GM10266 (cell line): ENCODE measurements around the gene TMEM125.

ENCODE experiments used
- DNase-seq: peaks from one replicate; pipeline ENCODE4 v3.0.0; 2012; ENCODE audit errors: extremely low spot score
- TF ChIP-seq, protein P1 (sequence below): IDR thresholded peaks from 2 replicates; pipeline ENCODE4 v1.5.1; 2012; ENCODE audit warnings: mild to moderate bottlenecking, low read depth; ENCODE audit not compliant: control insufficient read depth, insufficient read depth; ENCODE audit errors: missing control alignments

The TMEM125 gene

DNA sequence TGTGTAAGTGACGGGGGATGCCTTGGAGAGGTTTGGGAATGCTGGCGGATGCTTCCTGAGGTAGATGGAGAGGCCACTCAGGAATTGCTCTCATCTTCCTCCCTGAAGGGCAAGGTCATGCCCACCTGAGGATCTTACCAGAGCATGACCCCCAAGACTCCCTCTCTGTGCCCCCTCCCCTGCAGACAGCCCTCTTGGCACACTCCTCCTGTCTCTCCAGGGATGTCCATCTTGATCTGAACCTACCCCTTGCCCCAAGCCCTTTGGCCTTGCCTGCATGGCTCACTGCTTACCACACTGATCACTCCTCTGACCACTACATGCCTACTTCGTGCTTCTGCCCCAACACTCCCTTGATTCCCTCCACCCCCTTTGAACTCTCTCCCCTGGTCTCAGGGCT is 50.0 kb downstream of the TMEM125 start:
- no peak for DNase-seq
- TF ChIP-seq, protein P1, sequence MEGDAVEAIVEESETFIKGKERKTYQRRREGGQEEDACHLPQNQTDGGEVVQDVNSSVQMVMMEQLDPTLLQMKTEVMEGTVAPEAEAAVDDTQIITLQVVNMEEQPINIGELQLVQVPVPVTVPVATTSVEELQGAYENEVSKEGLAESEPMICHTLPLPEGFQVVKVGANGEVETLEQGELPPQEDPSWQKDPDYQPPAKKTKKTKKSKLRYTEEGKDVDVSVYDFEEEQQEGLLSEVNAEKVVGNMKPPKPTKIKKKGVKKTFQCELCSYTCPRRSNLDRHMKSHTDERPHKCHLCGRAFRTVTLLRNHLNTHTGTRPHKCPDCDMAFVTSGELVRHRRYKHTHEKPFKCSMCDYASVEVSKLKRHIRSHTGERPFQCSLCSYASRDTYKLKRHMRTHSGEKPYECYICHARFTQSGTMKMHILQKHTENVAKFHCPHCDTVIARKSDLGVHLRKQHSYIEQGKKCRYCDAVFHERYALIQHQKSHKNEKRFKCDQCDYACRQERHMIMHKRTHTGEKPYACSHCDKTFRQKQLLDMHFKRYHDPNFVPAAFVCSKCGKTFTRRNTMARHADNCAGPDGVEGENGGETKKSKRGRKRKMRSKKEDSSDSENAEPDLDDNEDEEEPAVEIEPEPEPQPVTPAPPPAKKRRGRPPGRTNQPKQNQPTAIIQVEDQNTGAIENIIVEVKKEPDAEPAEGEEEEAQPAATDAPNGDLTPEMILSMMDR = no peak

DNA sequence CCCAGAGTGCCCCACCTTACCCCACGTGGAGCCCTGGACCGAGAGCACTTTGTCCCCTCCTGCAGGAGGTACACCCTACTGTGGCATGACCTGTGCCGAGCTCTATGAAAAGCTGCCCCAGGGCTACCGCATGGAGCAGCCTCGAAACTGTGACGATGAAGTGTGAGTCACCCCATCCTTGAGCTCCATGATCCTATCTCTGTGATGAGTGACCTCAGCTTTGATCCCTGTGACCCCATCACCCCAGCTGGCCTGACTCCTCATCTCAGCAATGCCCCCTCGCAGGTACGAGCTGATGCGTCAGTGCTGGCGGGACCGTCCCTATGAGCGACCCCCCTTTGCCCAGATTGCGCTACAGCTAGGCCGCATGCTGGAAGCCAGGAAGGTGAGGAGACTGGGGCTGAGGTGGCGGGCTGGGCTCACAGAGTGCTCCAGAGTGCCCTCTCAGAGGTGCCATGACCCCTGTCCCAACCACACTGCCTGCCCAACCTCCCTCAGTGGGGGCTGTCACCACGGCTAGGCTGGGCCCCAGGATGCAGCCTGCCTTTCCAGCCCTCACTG is 51.6 kb downstream of the TMEM125 start:
- TF ChIP-seq, protein P1 = no peak
- no peak for DNase-seq

DNA sequence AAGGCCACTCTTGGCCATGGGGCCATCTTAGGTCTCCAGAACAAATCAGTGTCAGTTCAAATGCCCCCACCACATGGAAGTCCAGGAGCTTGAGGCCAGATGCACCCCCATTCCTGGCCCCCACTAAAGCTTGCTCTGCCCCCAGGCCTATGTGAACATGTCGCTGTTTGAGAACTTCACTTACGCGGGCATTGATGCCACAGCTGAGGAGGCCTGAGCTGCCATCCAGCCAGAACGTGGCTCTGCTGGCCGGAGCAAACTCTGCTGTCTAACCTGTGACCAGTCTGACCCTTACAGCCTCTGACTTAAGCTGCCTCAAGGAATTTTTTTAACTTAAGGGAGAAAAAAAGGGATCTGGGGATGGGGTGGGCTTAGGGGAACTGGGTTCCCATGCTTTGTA is 52.7 kb downstream of the TMEM125 start:
- TF ChIP-seq, protein P1 = no peak
- no peak for DNase-seq
